Keratinocyte (primary cell): ENCODE results near the gene PRKD2. TPM values are rescaled to one million over a fixed set of nuclear protein-coding genes. Genes with fewer than 3 reads are reported as not detected.

ENCODE experiments used
- DNase-seq: peaks from one replicate; pipeline ENCODE4 v3.0.0-alpha.2; 2011; ENCODE audit warnings: low read depth, missing footprints, low spot score
- FAIRE-seq: peaks from 2 replicates; lab custom pipeline; 2011; peaks lifted over from hg19 to GRCh38; lab: Jason Lieb, UNC
- H2AFZ ChIP-seq: 2 replicates; pipeline ENCODE4 v1.6.0; 2012; ENCODE audit warnings: low read length, control low read depth, inconsistent platforms; ENCODE audit not compliant: control insufficient read depth
- H3K27ac ChIP-seq: 2 replicates; pipeline ENCODE4 v1.5.1; 2011; ENCODE audit warnings: low read length; ENCODE audit not compliant: control insufficient read depth, insufficient read depth
- H3K27me3 ChIP-seq: 3 replicates; pipeline ENCODE4 v1.6.0; 2011; ENCODE audit warnings: low read length; ENCODE audit not compliant: control insufficient read depth, insufficient read depth; ENCODE audit errors: extremely low read depth
- H3K36me3 ChIP-seq, 2 experiments: 2 replicates in 1 of 2; 3 replicates in 1 of 2; pipeline ENCODE4 v1.5.1; 2011; ENCODE audit warnings: low read length in 2 of 2, mild to moderate bottlenecking in 1 of 2; ENCODE audit not compliant: control insufficient read depth in 2 of 2, insufficient read depth in 2 of 2; ENCODE audit errors: extremely low read depth in 1 of 2
- H3K4me1 ChIP-seq: 3 replicates; pipeline ENCODE4 v1.5.1; 2011; ENCODE audit warnings: low read length; ENCODE audit not compliant: control insufficient read depth, insufficient read depth; ENCODE audit errors: extremely low read depth
- H3K4me2 ChIP-seq: 3 replicates; pipeline ENCODE4 v1.6.0; 2011; ENCODE audit warnings: low read depth, low read length; ENCODE audit not compliant: control insufficient read depth, insufficient read depth; ENCODE audit errors: extremely low read depth
- H3K4me3 ChIP-seq, 3 experiments: fragments of 200-600 bp in 1 of 3; sonication (generic) in 1 of 3; 2 replicates in 2 of 3; 3 replicates in 1 of 3; pipeline ENCODE4 v1.5.1; 2011 to 2016; ENCODE audit warnings: low read length in 3 of 3, mild to moderate bottlenecking in 3 of 3, control low read depth in 2 of 3, inconsistent platforms in 1 of 3, low read depth in 1 of 3, mixed read lengths in 1 of 3, mixed run types in 1 of 3, moderate library complexity in 1 of 3; ENCODE audit not compliant: control insufficient read depth in 2 of 3, insufficient read depth in 2 of 3; ENCODE audit errors: extremely low read depth in 1 of 3
- H3K79me2 ChIP-seq: 2 replicates; pipeline ENCODE4 v1.6.0; 2012; ENCODE audit warnings: low read length; ENCODE audit not compliant: control insufficient read depth, insufficient read depth
- H3K9ac ChIP-seq: 3 replicates; pipeline ENCODE4 v1.6.0; 2011; ENCODE audit warnings: low read length; ENCODE audit not compliant: control insufficient read depth, insufficient read depth; ENCODE audit errors: extremely low read depth
- H3K9me1 ChIP-seq: 3 replicates; pipeline ENCODE4 v1.6.0; 2011; ENCODE audit warnings: low read length; ENCODE audit not compliant: control insufficient read depth, insufficient read depth; ENCODE audit errors: extremely low read depth
- H3K9me3 ChIP-seq: 2 replicates; pipeline ENCODE4 v1.5.1; 2012; ENCODE audit warnings: low read depth, low read length; ENCODE audit not compliant: control insufficient read depth
- H4K20me1 ChIP-seq: 3 replicates; pipeline ENCODE4 v1.6.0; 2011; ENCODE audit warnings: low read length; ENCODE audit not compliant: control insufficient read depth, insufficient read depth; ENCODE audit errors: extremely low read depth
- CTCF ChIP-seq, 3 experiments: IDR thresholded peaks in 1 of 3; conservative IDR thresholded peaks in 1 of 3; optimal IDR thresholded peaks in 1 of 3; 2 replicates in 2 of 3; 3 replicates in 1 of 3; pipeline versions ENCODE3 to v1.5.1; 2011; ENCODE audit warnings: low read length in 3 of 3, mild to moderate bottlenecking in 3 of 3, moderate library complexity in 2 of 3, control low read depth in 1 of 3, inconsistent platforms in 1 of 3; ENCODE audit not compliant: insufficient read depth in 2 of 3; ENCODE audit errors: extremely low read depth in 1 of 3
- EZH2 ChIP-seq: IDR thresholded peaks from one replicate; pipeline ENCODE4 v1.6.1; 2012; ENCODE audit warnings: inconsistent platforms, mild to moderate bottlenecking, low read length, moderate library complexity
- dilution Hi-C: fragments of 300-500 bp; cut with MboI; formaldehyde crosslinking; loops from one replicate; pipeline ENCODE4 v1.7.0; 2020; ENCODE audit warnings: low sequenced_read_pairs; ENCODE audit not compliant: extremely low pct_ligation_motif_present
- polyA plus RNA-seq, 5 experiments: library from polyadenylated mRNA; depleted of rRNA in 3 of 5; stranded (reverse) in 3 of 5; stranded (forward) in 1 of 5; unstranded in 1 of 5; fragments of >200 nt; gene quantifications; 1 replicate in 1 of 5; 2 replicates in 3 of 5; 3 replicates in 1 of 5; pipeline versions ENCODE4 v1.2.1 to v1.2.3, GENCODE V29; 2011 to 2012; ENCODE audit warnings: missing spikeins in 2 of 5, low read depth in 1 of 5, low replicate concordance in 1 of 5

Gene PRKD2
- polyA plus RNA-seq, 1 donor (not counting 4 experiments of a cell fraction or from before 2014, with no cell fraction given), result 9.9 TPM

GRCh38 chr19:46746281-46747057 lies 29.6 kb upstream of the PRKD2 start, which contains the start of gene STRN4:
TSS of gene STRN4 (minus strand) at chr19:46746450. CDS start at chr19:46746430, 20 bp downstream.
- peak within 1 kb of the TSS; percentile 94 for H3K4me2 ChIP-seq
- H3K4me1 ChIP-seq, result peaks cover 18% of the 10 kb centered on the region
- H3K4me3 ChIP-seq, result peak within 1 kb of the TSS; percentile 92 to 98 (median 94)
- H4K20me1 ChIP-seq, result peaks cover 16% of the 10 kb centered on the region
- FAIRE-seq, result no peak
- H3K36me3 ChIP-seq, result peaks cover 4 to 17% of the 10 kb centered on the region in 2 experiments
- H3K9me3 ChIP-seq, result no peaks in the 10 kb centered on the region
- H3K9ac ChIP-seq, result peak within 1 kb of the TSS; percentile 89
- peak within 1 kb of the TSS; percentile 52 for H3K27ac ChIP-seq
- dilution Hi-C loops, result no loop called here
- DNase-seq, result no peak
- H3K9me1 ChIP-seq, result peaks cover 3% of the 10 kb centered on the region
- TF ChIP-seq CTCF (optimal IDR thresholded peaks at IDR 0.05 in 1 of 3, IDR thresholded peaks at IDR 0.05 in 1 of 3, conservative IDR thresholded peaks at IDR 0.05 in 1 of 3; ENCODE audit: extremely low read depth in 1 of 3, insufficient read depth in 2 of 3, low read length in 3 of 3), result no peak
- TF ChIP-seq EZH2, result no peak
- peaks cover 51% of the 10 kb centered on the region for H3K79me2 ChIP-seq
- peak within 1 kb of the TSS; percentile 64 for H2AFZ ChIP-seq
- H3K27me3 ChIP-seq, result no peaks in the 10 kb centered on the region

GRCh38 chr19:46745521-46746280 lies 28.8 kb upstream of the PRKD2 start, which contains the start of gene FKRP:
TSS of gene FKRP (plus strand) at chr19:46746057. CDS start at chr19:46755451, 9,394 bp downstream.
- no peaks in the 10 kb centered on the region for H3K9me3 ChIP-seq
- peak within 1 kb of the TSS; percentile 92 to 98 (median 94) for H3K4me3 ChIP-seq
- peaks cover 58% of the 10 kb centered on the region for H3K79me2 ChIP-seq
- no peaks in the 10 kb centered on the region for H3K27me3 ChIP-seq
- peaks cover 18% of the 10 kb centered on the region for H3K4me1 ChIP-seq
- H4K20me1 ChIP-seq, result peaks cover 22% of the 10 kb centered on the region
- H3K27ac ChIP-seq, result peak within 1 kb of the TSS; percentile 52
- H2AFZ ChIP-seq, result peak within 1 kb of the TSS; percentile 64
- H3K4me2 ChIP-seq, result peak within 1 kb of the TSS; percentile 94
- FAIRE-seq, result no peak
- H3K9ac ChIP-seq, result peak within 1 kb of the TSS; percentile 89
- H3K9me1 ChIP-seq, result peaks cover 3% of the 10 kb centered on the region
- TF ChIP-seq CTCF (optimal IDR thresholded peaks at IDR 0.05 in 1 of 3, IDR thresholded peaks at IDR 0.05 in 1 of 3, conservative IDR thresholded peaks at IDR 0.05 in 1 of 3; ENCODE audit: extremely low read depth in 1 of 3, insufficient read depth in 2 of 3, low read length in 3 of 3), result no peak
- no peak for TF ChIP-seq EZH2
- no peak for DNase-seq
- peaks cover 4 to 19% of the 10 kb centered on the region in 2 experiments for H3K36me3 ChIP-seq
- dilution Hi-C loops, result no loop called here
